ENCODE results near the gene IFNAR1.

DNA sequence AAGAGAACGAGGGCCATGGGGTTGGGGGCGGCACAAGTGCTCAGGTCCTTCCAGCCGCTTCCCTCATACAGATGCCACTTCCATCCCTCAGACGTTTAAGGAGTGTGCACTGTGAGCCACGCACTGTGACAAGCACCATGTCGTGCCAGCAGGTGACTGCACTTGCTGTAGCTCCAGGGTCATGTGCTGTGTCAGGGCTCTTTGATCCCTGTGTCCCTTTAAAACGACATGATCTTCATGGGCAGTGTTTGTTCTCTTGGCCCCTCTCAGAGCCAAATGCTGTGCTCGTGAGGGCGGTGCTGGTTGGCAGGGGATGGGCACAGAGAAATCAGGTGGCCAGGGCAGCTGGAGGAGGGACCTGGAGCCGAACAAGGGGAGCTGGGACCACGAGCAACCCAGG is 38.7 kb upstream of the IFNAR1 start:
- TF ChIP-seq CTCF (IDR thresholded peaks at IDR 0.05; ENCODE audit: insufficient read depth, low read length, poor library complexity, severe bottlenecking) (no peak), EZH2phosphoT487 (conservative IDR thresholded peaks at IDR 0.05; ENCODE audit: low read length) (no peak)
